PC-3 (cell line): ENCODE measurements around the gene UTS2R. TPM values are rescaled to one million over a fixed set of nuclear protein-coding genes. Genes with fewer than 3 reads are reported as not detected.

Experiments used
- ATAC-seq: fragments of 200-7000 bp; cut with Tn5 transposase; 2 replicates; pipeline ENCODE4 v1.9.1; 2020; ENCODE audit warnings: mild to moderate bottlenecking, moderate library complexity
- BruUV-seq: library from RNA; stranded (reverse); fragments of 400-500 nt; replicated peaks from 2 replicates; lab custom pipeline; 2021; lab: Mats Ljungman, UMichigan
- CTCF ChIA-PET: fragments of 300-600 bp; sonication (Branson Sonifier 250); formaldehyde crosslinking; loops from one replicate; lab custom pipeline; 2022; ENCODE audit warnings: antibody characterized with exemption; lab: Charles Lee
- POLR2A ChIA-PET: fragments of 300-600 bp; sonication (Branson Sonifier 250); formaldehyde crosslinking; loops from one replicate; lab custom pipeline; 2022; ENCODE audit warnings: antibody characterized with exemption; ENCODE audit not compliant: unreplicated experiment; lab: Charles Lee
- DNase-seq: peaks from one replicate; pipeline ENCODE4 v3.0.0-alpha.2; 2015
- H2AFZ ChIP-seq: fragments of 300-600 bp; sonication (generic); 2 replicates; pipeline ENCODE4 v1.6.0; 2016; ENCODE audit warnings: antibody characterized with exemption, low read length
- H3F3A ChIP-seq: fragments of 300-600 bp; sonication (generic); one replicate; pipeline ENCODE4 v1.6.0; 2017; ENCODE audit warnings: antibody characterized with exemption, low read length, control low read depth, mild to moderate bottlenecking; ENCODE audit not compliant: unreplicated experiment
- H3K27ac ChIP-seq: fragments of 300-600 bp; sonication (generic); 2 replicates; pipeline ENCODE4 v1.5.1; 2016; ENCODE audit warnings: mild to moderate bottlenecking, low read length
- H3K27me3 ChIP-seq: fragments of 300-600 bp; sonication (generic); 2 replicates; pipeline ENCODE4 v1.6.1; 2016; ENCODE audit warnings: low read length, mixed read lengths
- H3K36me3 ChIP-seq: fragments of 300-600 bp; sonication (generic); 2 replicates; pipeline ENCODE4 v1.6.1; 2016; ENCODE audit warnings: low read depth, mixed run types, low read length, mixed read lengths
- H3K4me1 ChIP-seq: fragments of 300-600 bp; sonication (generic); 2 replicates; pipeline ENCODE4 v1.5.1; 2016; ENCODE audit warnings: low read length; ENCODE audit not compliant: insufficient read depth
- H3K4me2 ChIP-seq: fragments of 300-600 bp; sonication (generic); 2 replicates; pipeline ENCODE4 v1.6.0; 2016; ENCODE audit warnings: low read length
- H3K4me3 ChIP-seq: fragments of 300-600 bp; sonication (generic); 2 replicates; pipeline ENCODE4 v1.5.1; 2016; ENCODE audit warnings: mild to moderate bottlenecking, low read length, mixed read lengths
- H3K79me2 ChIP-seq: fragments of 300-600 bp; sonication (generic); 2 replicates; pipeline ENCODE4 v1.6.1; 2017; ENCODE audit warnings: low read length, mixed read lengths
- H3K9ac ChIP-seq: fragments of 300-600 bp; sonication (generic); 2 replicates; pipeline ENCODE4 v1.6.0; 2016; ENCODE audit warnings: mild to moderate bottlenecking, low read length
- H3K9me2 ChIP-seq: fragments of 300-600 bp; sonication (generic); replicated peaks from 2 replicates; pipeline ENCODE4 v1.6.1; 2016; ENCODE audit warnings: mixed run types, low read length, mixed read lengths
- H3K9me3 ChIP-seq: fragments of 300-600 bp; sonication (generic); 2 replicates; pipeline ENCODE4 v1.6.1; 2016; ENCODE audit warnings: low read length, mixed read lengths
- H4K20me1 ChIP-seq: fragments of 300-600 bp; sonication (generic); 2 replicates; pipeline ENCODE4 v1.6.1; 2016; ENCODE audit warnings: low read length, mixed read lengths
- EZH2 ChIP-seq: fragments of 300-600 bp; sonication (generic); IDR thresholded peaks from one replicate; pipeline ENCODE4 v1.6.1; 2017; ENCODE audit warnings: antibody characterized with exemption, mild to moderate bottlenecking, low read length; ENCODE audit not compliant: unreplicated experiment
- EZH2phosphoT487 ChIP-seq: fragments of 300-600 bp; sonication (generic); IDR thresholded peaks from 2 replicates; pipeline ENCODE4 v1.6.1; 2018; ENCODE audit warnings: mild to moderate bottlenecking, antibody characterized with exemption, low read length, borderline replicate concordance
- intact Hi-C: fragments of 100-400 bp; cut with micrococcal nuclease; formaldehyde crosslinking; loops from 2 replicates; pipeline ENCODE4 v1.9.0; 2023
- total RNA-seq: library from RNA; depleted of rRNA; stranded (reverse); fragments of >200 nt; gene quantifications from 2 replicates; pipeline ENCODE4 v1.2.3, GENCODE V29; 2014
- TF ChIP-seq, protein P1 (sequence below): fragments of 300-600 bp; sonication (generic); conservative IDR thresholded peaks from 2 replicates; pipeline ENCODE4 v1.5.1; 2017; ENCODE audit warnings: antibody characterized with exemption, low read depth, mild to moderate bottlenecking, low read length

Gene UTS2R
- total RNA-seq, 1 experiment from 2014 or later: not detected

DNA sequence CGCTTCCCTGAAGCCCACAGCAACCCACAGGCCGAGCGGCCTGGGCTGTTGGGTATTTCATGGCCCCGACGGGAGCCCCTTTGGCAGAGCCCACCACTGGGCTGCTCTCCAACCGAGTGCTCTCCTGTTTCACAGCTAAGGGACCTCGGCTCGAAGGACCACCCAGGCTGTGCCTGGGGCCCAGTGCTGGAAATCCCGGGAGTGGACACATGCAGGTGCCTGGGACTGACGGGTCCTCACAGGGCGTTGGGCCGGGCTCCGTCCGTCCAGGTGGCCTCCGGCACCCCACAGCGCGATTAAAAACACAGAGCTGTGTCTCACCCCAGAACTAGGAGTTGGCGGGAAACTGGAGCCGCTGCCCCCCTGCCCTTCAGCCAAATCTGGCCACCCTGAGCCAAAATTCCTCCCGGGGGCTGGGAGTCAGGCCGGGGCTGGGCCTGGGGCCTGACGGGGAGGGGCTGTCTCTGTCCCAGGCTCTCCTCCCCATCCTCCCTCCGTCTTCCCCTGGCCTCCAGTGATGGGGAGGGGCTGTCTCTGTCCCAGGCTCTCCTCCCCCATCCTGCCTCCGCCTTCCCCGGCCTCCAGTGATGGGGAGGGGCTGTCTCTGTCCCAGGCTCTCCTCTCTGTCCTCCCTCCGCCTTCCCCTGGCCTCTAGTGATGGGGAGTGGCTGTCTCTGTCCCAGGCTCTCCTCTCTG, 14.1 kb downstream of the UTS2R start:
- no peak for DNase-seq
- H3K27me3 ChIP-seq: no peaks in the 10 kb centered on the region
- no peaks in the 10 kb centered on the region for H3K36me3 ChIP-seq
- ChIA-PET POLR2A (no interaction called here), CTCF (interaction anchor here (0.6 kb wide), 1 partner anchor 143 kb away, joined by 3 read pairs; no protein-coding TSS in a partner anchor)
- H3F3A ChIP-seq: no peaks in the 10 kb centered on the region
- H3K9me2 ChIP-seq: no peaks in the 10 kb centered on the region
- H3K9me3 ChIP-seq: no peaks in the 10 kb centered on the region
- no peaks in the 10 kb centered on the region for H4K20me1 ChIP-seq
- no peak overlapping the region for H2AFZ ChIP-seq
- no peak overlapping the region for H3K4me3 ChIP-seq
- TF ChIP-seq, protein P1, sequence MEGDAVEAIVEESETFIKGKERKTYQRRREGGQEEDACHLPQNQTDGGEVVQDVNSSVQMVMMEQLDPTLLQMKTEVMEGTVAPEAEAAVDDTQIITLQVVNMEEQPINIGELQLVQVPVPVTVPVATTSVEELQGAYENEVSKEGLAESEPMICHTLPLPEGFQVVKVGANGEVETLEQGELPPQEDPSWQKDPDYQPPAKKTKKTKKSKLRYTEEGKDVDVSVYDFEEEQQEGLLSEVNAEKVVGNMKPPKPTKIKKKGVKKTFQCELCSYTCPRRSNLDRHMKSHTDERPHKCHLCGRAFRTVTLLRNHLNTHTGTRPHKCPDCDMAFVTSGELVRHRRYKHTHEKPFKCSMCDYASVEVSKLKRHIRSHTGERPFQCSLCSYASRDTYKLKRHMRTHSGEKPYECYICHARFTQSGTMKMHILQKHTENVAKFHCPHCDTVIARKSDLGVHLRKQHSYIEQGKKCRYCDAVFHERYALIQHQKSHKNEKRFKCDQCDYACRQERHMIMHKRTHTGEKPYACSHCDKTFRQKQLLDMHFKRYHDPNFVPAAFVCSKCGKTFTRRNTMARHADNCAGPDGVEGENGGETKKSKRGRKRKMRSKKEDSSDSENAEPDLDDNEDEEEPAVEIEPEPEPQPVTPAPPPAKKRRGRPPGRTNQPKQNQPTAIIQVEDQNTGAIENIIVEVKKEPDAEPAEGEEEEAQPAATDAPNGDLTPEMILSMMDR: no peak
- TF ChIP-seq EZH2 (no peak), EZH2phosphoT487 (no peak)
- ATAC-seq: no peak
- no peak overlapping the region for H3K9ac ChIP-seq
- H3K4me2 ChIP-seq: no peak overlapping the region
- no peaks in the 10 kb centered on the region for H3K79me2 ChIP-seq
- peaks cover 17% of the 10 kb centered on the region for H3K4me1 ChIP-seq
- H3K27ac ChIP-seq: no peak overlapping the region
- BruUV-seq: no TSS peak
- intact Hi-C loops: no loop called here

DNA sequence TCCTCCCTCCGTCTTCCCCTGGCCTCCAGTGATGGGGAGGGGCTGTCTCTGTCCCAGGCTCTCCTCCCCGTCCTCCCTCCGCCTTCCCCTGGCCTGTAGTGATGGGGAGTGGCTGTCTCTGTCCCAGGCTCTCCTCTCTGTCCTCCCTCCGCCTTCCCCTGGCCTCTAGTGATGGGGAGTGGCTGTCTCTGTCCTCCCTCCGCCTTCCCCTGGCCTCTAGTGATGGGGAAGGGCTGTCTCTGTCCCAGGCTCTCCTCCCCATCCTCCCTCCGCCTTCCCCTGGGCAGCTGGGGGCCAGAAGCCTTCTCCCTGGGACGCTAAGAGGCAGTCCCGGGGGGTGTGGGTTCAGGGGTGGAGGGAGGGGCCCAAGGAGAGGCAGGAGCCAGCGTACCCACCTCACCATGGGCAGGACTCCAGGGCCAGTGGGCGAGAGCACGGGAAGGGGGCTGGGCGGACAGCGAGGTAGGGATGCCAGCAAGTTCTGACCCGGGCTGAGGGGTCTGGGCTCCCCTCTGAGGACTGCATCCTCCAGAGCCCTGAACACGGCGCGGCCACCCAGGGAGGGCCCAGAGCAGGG, 14.8 kb downstream of the UTS2R start:
- BruUV-seq: no TSS peak
- Histone ChIP-seq H2AFZ (no peak overlapping the region), H4K20me1 (no peaks in the 10 kb centered on the region), H3K36me3 (no peaks in the 10 kb centered on the region), H3K9me2 (no peaks in the 10 kb centered on the region), H3K79me2 (no peaks in the 10 kb centered on the region), H3K4me2 (no peak overlapping the region), H3K27me3 (no peaks in the 10 kb centered on the region), H3F3A (no peaks in the 10 kb centered on the region), H3K9ac (no peak overlapping the region), H3K9me3 (no peaks in the 10 kb centered on the region), H3K4me1 (peaks cover 17% of the 10 kb centered on the region), H3K4me3 (no peak overlapping the region), H3K27ac (no peak overlapping the region)
- POLR2A ChIA-PET: no interaction called here
- CTCF ChIA-PET: no interaction called here
- no peak for DNase-seq
- ATAC-seq: no peak
- TF ChIP-seq, protein P1: no peak
- TF ChIP-seq EZH2 (no peak), EZH2phosphoT487 (no peak)
- intact Hi-C loops: no loop called here
